GM12878 (cell line): Measurements from ENCODE around the gene BBS9.

Experiments
- ATF3 ChIP-seq: IDR thresholded peaks from 2 replicates; pipeline ENCODE4 v1.6.1; 2011; ENCODE audit warnings: low read depth, mild to moderate bottlenecking, low read length, moderate library complexity, borderline replicate concordance; ENCODE audit errors: extremely low read depth
- ATF7 ChIP-seq: fragments of 450-650 bp; IDR thresholded peaks from 2 replicates; pipeline ENCODE4 v1.6.1; 2016; ENCODE audit warnings: low read depth, mild to moderate bottlenecking
- CREB1 ChIP-seq: IDR thresholded peaks from 2 replicates; pipeline ENCODE4 v1.6.1; 2012; ENCODE audit warnings: low read depth, mild to moderate bottlenecking, inconsistent platforms
- CTCF ChIP-seq, 3 experiments: IDR thresholded peaks in 2 of 3; conservative IDR thresholded peaks in 1 of 3; 2 replicates each; pipeline ENCODE4 v1.5.1; 2011; ENCODE audit warnings: low read depth in 3 of 3, low read length in 3 of 3, mild to moderate bottlenecking in 3 of 3, control low read depth in 2 of 3, moderate library complexity in 2 of 3, inconsistent platforms in 1 of 3, mixed read lengths in 1 of 3; ENCODE audit not compliant: control insufficient read depth in 2 of 3, insufficient read depth in 1 of 3; ENCODE audit errors: extremely low read depth in 1 of 3
- IKZF1 ChIP-seq: fragments of 450-650 bp; conservative IDR thresholded peaks from 2 replicates; pipeline ENCODE4 v1.6.1; 2017; ENCODE audit warnings: antibody characterized with exemption, mild to moderate bottlenecking
- JUND ChIP-seq: IDR thresholded peaks from 2 replicates; pipeline ENCODE4 v1.6.1; 2012; ENCODE audit warnings: low read depth, mild to moderate bottlenecking, low read length, improper control_type of control experiment, moderate library complexity
- MAX ChIP-seq: IDR thresholded peaks from 2 replicates; pipeline ENCODE4 v1.6.1; 2012; ENCODE audit warnings: low read depth, low read length, improper control_type of control experiment
- POLR2A ChIP-seq: IDR thresholded peaks from 2 replicates; pipeline ENCODE4 v1.6.1; 2011; ENCODE audit warnings: low read depth, mild to moderate bottlenecking, low read length
- POLR2AphosphoS2 ChIP-seq: IDR thresholded peaks from 2 replicates; pipeline ENCODE4 v1.6.1; 2011; ENCODE audit warnings: low read depth, mild to moderate bottlenecking, low read length, improper control_type of control experiment, moderate library complexity
- POLR2AphosphoS5 ChIP-seq: IDR thresholded peaks from 2 replicates; pipeline ENCODE4 v1.6.1; 2011; ENCODE audit warnings: mild to moderate bottlenecking, low read length, inconsistent platforms
- RAD21 ChIP-seq: IDR thresholded peaks from 2 replicates; pipeline ENCODE4 v1.6.1; 2011; ENCODE audit warnings: mild to moderate bottlenecking, low read depth, low read length, moderate library complexity; ENCODE audit not compliant: insufficient read depth
- SP1 ChIP-seq: IDR thresholded peaks from one replicate; pipeline ENCODE4 v1.6.1; 2011; ENCODE audit warnings: low read depth, low read length
- YY1 ChIP-seq: IDR thresholded peaks from 2 replicates; pipeline ENCODE4 v1.6.1; 2011; ENCODE audit warnings: low read depth, mild to moderate bottlenecking, low read length
- ZNF592 ChIP-seq: fragments of 450-650 bp; IDR thresholded peaks from 2 replicates; pipeline ENCODE4 v1.6.1; 2017; ENCODE audit warnings: mild to moderate bottlenecking, moderate library complexity

GRCh38 chr7:33535989-33536388, 406.6 kb downstream of the BBS9 start:
- TF ChIP-seq IKZF1 (no peak), POLR2AphosphoS5 (no peak), ZNF592 (no peak), JUND (no peak), SP1 (no peak), CREB1 (no peak), MAX (no peak), ATF3 (no peak), CTCF (IDR thresholded peaks at IDR 0.05 in 2 of 3, conservative IDR thresholded peaks at IDR 0.05 in 1 of 3; ENCODE audit: control insufficient read depth in 2 of 3, extremely low read depth in 1 of 3, insufficient read depth in 1 of 3, low read depth in 3 of 3, low read length in 3 of 3) (no peak), ATF7 (no peak), YY1 (no peak), POLR2AphosphoS2 (no peak), RAD21 (no peak), POLR2A (no peak)
